Tibial nerve (tissue), 4 donors: Measurements from ENCODE around the gene FAM114A2. TPM values are rescaled to one million over a fixed set of nuclear protein-coding genes. Genes with fewer than 3 reads are reported as not detected.
A peak's percentile ranks its signal among the peaks of the same experiment; 100 is the strongest.
"Not testable (repeated sequence)": the region's sequence is repeated elsewhere in the genome, so short reads cannot be mapped to it uniquely, and the experiment has no call there.

Experiments
- DNase-seq, 2 donors: peaks; one replicate each; pipeline ENCODE4 v3.0.0-alpha.2; 2019; ENCODE audit warnings: low spot score in 2 of 2
- H3K27ac ChIP-seq, 4 donors: fragments of 200-600 bp; sonication (generic) in 3 of 4; one replicate each; pipeline ENCODE4 v1.5.1; 2017 to 2019; ENCODE audit warnings: mild to moderate bottlenecking in 1 of 4
- H3K27me3 ChIP-seq, 2 donors: fragments of 200-600 bp; sonication (generic) in 1 of 2; one replicate each; pipeline versions ENCODE4 v1.5.1 to v1.6.0; 2017 to 2019
- H3K36me3 ChIP-seq, 3 donors: fragments of 200-600 bp; sonication (generic); one replicate each; pipeline ENCODE4 v1.5.1; 2018 to 2019
- H3K4me1 ChIP-seq, 4 donors: fragments of 200-600 bp; sonication (generic) in 3 of 4; one replicate each; pipeline ENCODE4 v1.5.1; 2017 to 2019
- H3K4me3 ChIP-seq, 4 donors: fragments of 200-600 bp; sonication (generic) in 3 of 4; one replicate each; pipeline ENCODE4 v1.5.1; 2017 to 2019; ENCODE audit warnings: mild to moderate bottlenecking in 1 of 4, moderate library complexity in 1 of 4
- H3K9me3 ChIP-seq, 4 donors: fragments of 200-600 bp; sonication (generic) in 3 of 4; one replicate each; pipeline ENCODE4 v1.5.1; 2017 to 2019
- EP300 ChIP-seq, 2 donors: sonication (generic); formaldehyde crosslinking; IDR thresholded peaks; one replicate each; pipeline ENCODE4 v1.6.1; 2017; ENCODE audit warnings: antibody characterized with exemption in 2 of 2, mild to moderate bottlenecking in 1 of 2
- POLR2A ChIP-seq, 2 donors: fragments of 450-650 bp; IDR thresholded peaks; one replicate each; pipeline ENCODE4 v1.6.1; 2017; ENCODE audit warnings: antibody characterized with exemption in 2 of 2, mild to moderate bottlenecking in 2 of 2, moderate library complexity in 2 of 2
- WGBS, 2 donors: methylation state at CpG; one replicate each; pipeline ENCODE4 v1.1.5; 2018; 5-methylcytosine and 5-hydroxymethylcytosine counted together
- total RNA-seq, 4 donors: library from RNA; depleted of rRNA; stranded (reverse); fragments of >200 nt; gene quantifications; one replicate each; pipeline ENCODE4 v1.1.0, GENCODE V29; 2016
- TF ChIP-seq, protein P1 (sequence below), 5 experiments: fragments of 200-600 bp in 3 of 5; fragments of 450-650 bp in 2 of 5; sonication (generic) in 3 of 5; IDR thresholded peaks; one replicate each; pipeline ENCODE4 v1.5.1; 2016 to 2019; ENCODE audit warnings: antibody characterized with exemption in 5 of 5, mild to moderate bottlenecking in 3 of 5, moderate library complexity in 2 of 5

FAM114A2 gene
- total RNA-seq, 4 donors from 2014 or later = 10.5 to 19.7 (median 13.6) TPM

DNA sequence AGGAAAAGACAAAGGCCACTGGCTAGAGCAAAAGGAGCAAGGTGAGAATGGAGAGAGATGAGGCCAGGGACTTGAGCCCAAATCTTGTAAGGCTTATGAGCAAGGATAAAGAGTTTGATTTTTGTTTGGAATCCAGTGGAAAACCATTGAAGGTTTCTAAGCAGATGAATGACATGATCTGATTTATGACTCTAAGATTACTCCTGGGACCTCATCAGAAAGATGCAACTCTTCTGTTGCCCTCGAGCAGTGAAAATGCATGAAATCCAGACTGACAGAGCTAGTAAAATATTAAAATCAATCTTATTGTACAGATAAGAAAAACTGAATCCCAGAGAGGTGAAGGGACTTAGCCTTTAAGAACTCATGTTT is 734 bp upstream of the FAM114A2 start:
- H3K36me3 ChIP-seq = no peaks in the 10 kb centered on the region
- peak overlapping the region in 3 of 4 donors; percentile 77 to 86 (median 84) for H3K27ac ChIP-seq
- H3K27me3 ChIP-seq = no peaks in the 10 kb centered on the region
- TF ChIP-seq POLR2A (IDR thresholded peaks at IDR 0.05) (no peak), EP300 (IDR thresholded peaks at IDR 0.05) (no peak)
- TF ChIP-seq, protein P1, sequence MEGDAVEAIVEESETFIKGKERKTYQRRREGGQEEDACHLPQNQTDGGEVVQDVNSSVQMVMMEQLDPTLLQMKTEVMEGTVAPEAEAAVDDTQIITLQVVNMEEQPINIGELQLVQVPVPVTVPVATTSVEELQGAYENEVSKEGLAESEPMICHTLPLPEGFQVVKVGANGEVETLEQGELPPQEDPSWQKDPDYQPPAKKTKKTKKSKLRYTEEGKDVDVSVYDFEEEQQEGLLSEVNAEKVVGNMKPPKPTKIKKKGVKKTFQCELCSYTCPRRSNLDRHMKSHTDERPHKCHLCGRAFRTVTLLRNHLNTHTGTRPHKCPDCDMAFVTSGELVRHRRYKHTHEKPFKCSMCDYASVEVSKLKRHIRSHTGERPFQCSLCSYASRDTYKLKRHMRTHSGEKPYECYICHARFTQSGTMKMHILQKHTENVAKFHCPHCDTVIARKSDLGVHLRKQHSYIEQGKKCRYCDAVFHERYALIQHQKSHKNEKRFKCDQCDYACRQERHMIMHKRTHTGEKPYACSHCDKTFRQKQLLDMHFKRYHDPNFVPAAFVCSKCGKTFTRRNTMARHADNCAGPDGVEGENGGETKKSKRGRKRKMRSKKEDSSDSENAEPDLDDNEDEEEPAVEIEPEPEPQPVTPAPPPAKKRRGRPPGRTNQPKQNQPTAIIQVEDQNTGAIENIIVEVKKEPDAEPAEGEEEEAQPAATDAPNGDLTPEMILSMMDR (IDR thresholded peaks at IDR 0.05) = no peak
- H3K4me1 ChIP-seq = peaks cover 0 to 71% (median 14%) of the 10 kb centered on the region in 4 donors
- DNase-seq = no peak
- WGBS, 2 donors = 28 to 32% methylated on average over 1 of the region's 1 CpG
- H3K9me3 ChIP-seq = no peaks in the 10 kb centered on the region
- peak overlapping the region; percentile 51 to 74 (median 71) for H3K4me3 ChIP-seq

DNA sequence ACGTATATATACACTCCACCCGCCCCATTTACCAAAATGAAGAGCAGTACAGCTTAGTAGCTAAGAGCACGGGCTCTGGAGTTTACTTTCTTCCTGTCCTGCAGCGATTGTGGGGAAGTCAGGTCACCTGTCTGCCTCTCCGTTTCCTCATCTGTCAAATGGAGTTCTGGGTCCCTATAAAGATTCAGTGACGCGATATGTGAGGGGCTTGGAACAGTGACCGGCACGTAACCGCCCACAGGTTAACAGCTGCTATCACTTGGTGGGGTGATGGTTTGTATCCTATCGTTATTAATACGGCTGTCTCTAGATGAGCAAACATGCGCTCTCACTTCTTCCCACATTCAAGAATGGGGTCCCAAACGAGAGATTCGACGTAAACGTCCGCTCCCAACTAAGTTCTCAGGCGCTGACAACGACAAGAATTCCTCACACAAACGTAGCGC is 426 bp downstream of the FAM114A2 start:
- no peak for DNase-seq
- Histone ChIP-seq H3K36me3 (no peaks in the 10 kb centered on the region), H3K27me3 (no peaks in the 10 kb centered on the region), H3K27ac (peak overlapping the region; percentile 69 to 86 (median 80)), H3K4me1 (peaks cover 0 to 59% (median 11%) of the 10 kb centered on the region in 4 donors), H3K9me3 (no peaks in the 10 kb centered on the region), H3K4me3 (peak overlapping the region; percentile 51 to 74 (median 71))
- WGBS, 2 donors = 0 to 1% methylated on average over 22 of the region's 22 CpGs
- TF ChIP-seq, protein P1 (IDR thresholded peaks at IDR 0.05) = no peak
- TF ChIP-seq EP300 (IDR thresholded peaks at IDR 0.05) = no peak
- TF ChIP-seq POLR2A (IDR thresholded peaks at IDR 0.05) = no peak

DNA sequence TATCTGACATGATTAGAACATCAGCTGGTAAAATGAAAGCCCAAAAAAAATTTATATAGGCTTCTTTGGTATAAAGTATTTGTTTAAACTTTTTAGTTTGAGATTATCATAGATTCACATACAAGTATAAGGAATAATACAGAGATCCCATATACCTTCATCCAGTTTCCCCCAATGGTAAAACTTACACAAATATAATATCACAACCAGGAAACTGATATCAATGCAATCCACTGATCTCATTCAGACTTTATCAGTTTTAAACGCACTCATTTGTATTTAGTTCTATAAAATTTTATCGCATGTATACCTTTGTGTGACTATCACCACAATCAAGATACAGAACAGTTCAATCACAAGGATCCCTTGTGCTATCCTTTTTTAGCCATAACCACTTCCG is 3.8 kb downstream of the FAM114A2 start:
- Histone ChIP-seq H3K36me3 (peaks cover 0 to 25% (median 0%) of the 10 kb centered on the region in 3 donors), H3K4me1 (peaks cover 0 to 28% (median 5%) of the 10 kb centered on the region in 4 donors), H3K27me3 (no peaks in the 10 kb centered on the region), H3K9me3 (no peaks in the 10 kb centered on the region), H3K27ac (no peak overlapping the region), H3K4me3 (no peak overlapping the region)
- 95 to 96% methylated on average over 3 of the region's 3 CpGs for WGBS, 2 donors
- DNase-seq = no peak
- no peak for TF ChIP-seq POLR2A (IDR thresholded peaks at IDR 0.05)
- TF ChIP-seq EP300 (IDR thresholded peaks at IDR 0.05) = no peak
- TF ChIP-seq, protein P1 (IDR thresholded peaks at IDR 0.05) = no peak

DNA sequence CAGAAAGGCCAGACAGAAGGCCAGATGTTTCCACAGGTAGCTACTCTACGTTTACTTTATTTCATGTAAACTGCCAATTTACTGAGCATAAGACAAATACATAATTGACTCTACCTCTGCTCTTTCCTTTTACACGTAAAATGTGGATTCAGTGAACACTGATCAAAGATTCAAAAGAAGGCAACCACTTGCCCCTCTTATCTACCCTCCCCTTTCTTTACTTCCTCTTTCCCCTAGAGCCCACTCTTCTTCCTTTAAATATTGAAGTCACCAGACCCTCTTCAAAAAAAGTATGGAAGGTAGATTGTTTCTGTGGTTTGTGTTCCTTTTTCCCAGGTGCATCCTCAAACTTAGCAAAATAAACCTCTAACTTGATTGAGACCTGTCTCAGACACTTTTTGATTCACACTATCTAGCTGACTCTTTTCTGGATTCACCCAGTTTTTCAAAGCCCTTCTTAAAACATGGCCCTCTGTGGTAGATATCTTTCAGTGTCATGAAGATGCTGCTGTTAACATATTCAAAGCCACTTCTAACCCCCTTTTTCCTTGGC is 6.7 kb downstream of the FAM114A2 start:
- Histone ChIP-seq H3K9me3 (no peaks in the 10 kb centered on the region), H3K27ac (no peak overlapping the region), H3K4me1 (peaks cover 0 to 11% (median 0%) of the 10 kb centered on the region in 4 donors), H3K4me3 (no peak overlapping the region), H3K36me3 (peaks cover 0 to 41% (median 5%) of the 10 kb centered on the region in 3 donors), H3K27me3 (no peaks in the 10 kb centered on the region)
- no peak for DNase-seq
- no peak for TF ChIP-seq EP300 (IDR thresholded peaks at IDR 0.05)
- TF ChIP-seq, protein P1 (IDR thresholded peaks at IDR 0.05) = no peak
- no peak for TF ChIP-seq POLR2A (IDR thresholded peaks at IDR 0.05)
- WGBS, 2 donors = 92 to 96% methylated on average over 2 of the region's 2 CpGs

DNA sequence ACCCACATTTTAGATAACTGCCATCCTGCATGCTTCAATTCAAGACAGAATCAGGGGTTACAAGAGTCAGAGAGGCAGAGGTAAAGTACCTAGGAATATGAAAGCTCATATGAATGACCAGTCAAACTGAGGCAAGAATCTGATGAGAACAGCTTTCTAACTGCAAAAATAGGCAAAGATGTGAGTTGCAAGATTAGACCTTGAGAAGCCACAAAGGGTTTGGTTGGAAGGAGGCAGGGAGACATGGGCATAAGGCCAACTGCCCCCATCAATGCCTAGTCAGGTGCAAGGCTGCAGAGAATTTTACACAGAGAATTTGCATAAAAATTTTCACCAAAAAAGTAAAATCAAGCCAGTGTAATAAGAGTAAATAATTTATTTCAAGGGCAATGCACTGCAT is 12.8 kb downstream of the FAM114A2 start:
- DNase-seq = no peak
- no peak overlapping the region for H3K4me3 ChIP-seq
- no peaks in the 10 kb centered on the region for H3K9me3 ChIP-seq
- no peaks in the 10 kb centered on the region for H3K4me1 ChIP-seq
- H3K27ac ChIP-seq = no peak overlapping the region
- TF ChIP-seq EP300 (IDR thresholded peaks at IDR 0.05) (no peak), POLR2A (IDR thresholded peaks at IDR 0.05) (no peak)
- TF ChIP-seq, protein P1 (IDR thresholded peaks at IDR 0.05) = no peak
- H3K27me3 ChIP-seq = no peaks in the 10 kb centered on the region
- H3K36me3 ChIP-seq = peaks cover 0 to 69% (median 10%) of the 10 kb centered on the region in 3 donors

DNA sequence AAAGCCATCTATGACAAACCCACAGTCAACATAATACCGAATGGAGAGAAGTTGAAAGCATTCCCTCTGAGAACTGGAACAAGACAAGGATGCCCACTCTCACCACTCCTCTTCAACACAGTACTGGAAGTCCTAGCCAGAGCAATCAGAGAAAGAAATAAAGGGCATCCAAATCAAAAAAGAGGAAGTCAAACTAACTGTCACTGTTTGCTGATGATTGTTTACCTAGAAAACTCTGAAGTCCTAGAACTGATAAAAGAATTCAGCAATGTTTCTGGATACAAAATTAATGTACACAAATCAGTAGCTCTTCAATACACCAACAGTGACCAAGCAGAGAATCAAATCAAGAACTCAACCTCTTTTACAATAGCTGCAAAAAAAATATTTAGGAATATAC is 19.8 kb downstream of the FAM114A2 start:
- H3K4me1 ChIP-seq = not testable (repeated sequence)
- WGBS, 2 donors = 96 to 97% methylated on average over 1 of the region's 1 CpG

More for the DNA sequence above, 19.8 kb downstream of the FAM114A2 start:
- not testable (repeated sequence) for H3K27ac ChIP-seq, H3K27me3 ChIP-seq, H3K9me3 ChIP-seq, DNase-seq, H3K4me3 ChIP-seq
- peaks cover 0 to 68% (median 3%) of the 10 kb centered on the region in 3 donors for H3K36me3 ChIP-seq
